ENCODE results near the gene PITPNB.
A peak's percentile ranks its signal among the peaks of the same experiment; 100 is the strongest.

The PITPNB gene

GRCh38 chr22:27867085-27867952 is 51.7 kb downstream of the PITPNB start:
- Histone ChIP-seq H3K4me3 (no peak overlapping the region), H3K27ac (peak overlapping the region in 17 of 21 experiments; percentile 20 to 81 (median 64))

- H3K4me3 ChIP-seq: no peak overlapping the region
- H3K27ac ChIP-seq: peak overlapping the region in 15 of 21 experiments; percentile 20 to 81 (median 69)
Measured at GRCh38 chr22:27866135-27867084, 52.6 kb downstream of the PITPNB start.

GRCh38 chr22:27865496-27865895 is 53.6 kb downstream of the PITPNB start:
- H3K27ac ChIP-seq: peak overlapping the region in 8 of 21 experiments; percentile 12 to 81 (median 62)
- no peak overlapping the region for H3K4me3 ChIP-seq

GRCh38 chr22:27863556-27863955 is 55.5 kb downstream of the PITPNB start:
- Histone ChIP-seq H3K4me3 (no peak overlapping the region), H3K27ac (no peak overlapping the region)

GRCh38 chr22:27863001-27863400 is 56.1 kb downstream of the PITPNB start:
- Histone ChIP-seq H3K4me3 (no peak overlapping the region), H3K27ac (peak overlapping the region in 1 of 21 experiments; percentile 10)

GRCh38 chr22:27859336-27859735 is 59.7 kb downstream of the PITPNB start:
- peak overlapping the region in 2 of 21 experiments; percentile 3 to 55 for H3K27ac ChIP-seq
- no peak overlapping the region for H3K4me3 ChIP-seq

GRCh38 chr22:27858626-27859025 is 60.4 kb downstream of the PITPNB start:
- Histone ChIP-seq H3K4me3 (no peak overlapping the region), H3K27ac (no peak overlapping the region)

GRCh38 chr22:27857443-27857842 is 61.6 kb downstream of the PITPNB start:
- H3K4me3 ChIP-seq: no peak overlapping the region
- no peak overlapping the region for H3K27ac ChIP-seq

GRCh38 chr22:27856386-27856785 is 62.7 kb downstream of the PITPNB start:
- Histone ChIP-seq H3K4me3 (no peak overlapping the region), H3K27ac (peak overlapping the region in 3 of 21 experiments; percentile 20 to 58 (median 53))

- H3K27ac ChIP-seq: no peak overlapping the region
- H3K4me3 ChIP-seq: no peak overlapping the region
Measured at GRCh38 chr22:27853424-27853823, 65.6 kb downstream of the PITPNB start.

- Histone ChIP-seq H3K27ac (no peak overlapping the region), H3K4me3 (no peak overlapping the region)
Measured at GRCh38 chr22:27851974-27852746, 66.9 kb downstream of the PITPNB start.

GRCh38 chr22:27850000-27850521 is 69.0 kb downstream of the PITPNB start:
- H3K27ac ChIP-seq: peak overlapping the region in 9 of 21 experiments; percentile 9 to 52 (median 15)

GRCh38 chr22:27848005-27848404 is 71.1 kb downstream of the PITPNB start:
- H3K4me3 ChIP-seq: no peak overlapping the region
- H3K27ac ChIP-seq: no peak overlapping the region

More at GRCh38 chr22:27850000-27850521, 69.0 kb downstream of the PITPNB start:
- H3K4me3 ChIP-seq: no peak overlapping the region

- H3K27ac ChIP-seq: no peak overlapping the region
- no peak overlapping the region for H3K4me3 ChIP-seq
Measured at GRCh38 chr22:27846910-27847309, 72.1 kb downstream of the PITPNB start.

- Histone ChIP-seq H3K27ac (no peak overlapping the region), H3K4me3 (no peak overlapping the region)
Measured at GRCh38 chr22:27846248-27846757, 72.8 kb downstream of the PITPNB start.

- H3K27ac ChIP-seq: no peak overlapping the region
- H3K4me3 ChIP-seq: no peak overlapping the region
Measured at GRCh38 chr22:27845644-27846043, 73.4 kb downstream of the PITPNB start.

- Histone ChIP-seq H3K27ac (no peak overlapping the region), H3K4me3 (no peak overlapping the region)
Measured at GRCh38 chr22:27844656-27845591, 74.1 kb downstream of the PITPNB start.

GRCh38 chr22:27844256-27844655 is 74.8 kb downstream of the PITPNB start:
- Histone ChIP-seq H3K4me3 (no peak overlapping the region), H3K27ac (no peak overlapping the region)
